ENCODE results near the gene PSMG3.
"Not testable (repeated sequence)": the region's sequence is repeated elsewhere in the genome, so short reads cannot be mapped to it uniquely, and the experiment has no call there.

DNA sequence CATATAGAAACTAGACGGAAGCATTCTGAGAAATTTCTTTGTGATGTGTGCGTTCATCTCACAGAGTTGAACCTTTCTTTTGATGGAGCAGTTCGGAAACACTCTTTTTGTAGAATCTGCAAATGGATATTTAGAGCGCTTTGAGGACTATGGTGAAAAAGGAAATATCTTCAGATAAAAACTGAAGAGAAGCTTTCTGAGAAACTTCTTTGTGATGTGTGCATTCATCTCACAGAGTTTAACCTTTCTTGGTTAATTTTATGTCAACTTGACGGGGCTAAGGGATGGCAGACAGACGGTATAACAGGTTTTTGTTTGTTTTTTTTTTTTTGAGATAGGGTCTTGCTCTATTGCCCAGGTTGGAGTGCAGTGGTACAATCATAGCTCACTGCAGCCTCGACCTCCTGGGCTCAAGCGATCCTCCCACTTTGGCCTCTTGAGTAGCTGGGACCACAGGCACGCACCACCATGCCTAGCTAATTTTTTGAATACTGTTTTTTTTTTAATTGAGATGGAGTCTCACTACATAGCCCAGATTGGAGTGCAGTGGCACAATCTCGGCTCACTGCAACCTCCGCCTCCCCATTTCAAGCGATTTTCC, 50.4 kb downstream of the PSMG3 start:
- TF ChIP-seq, protein P1, sequence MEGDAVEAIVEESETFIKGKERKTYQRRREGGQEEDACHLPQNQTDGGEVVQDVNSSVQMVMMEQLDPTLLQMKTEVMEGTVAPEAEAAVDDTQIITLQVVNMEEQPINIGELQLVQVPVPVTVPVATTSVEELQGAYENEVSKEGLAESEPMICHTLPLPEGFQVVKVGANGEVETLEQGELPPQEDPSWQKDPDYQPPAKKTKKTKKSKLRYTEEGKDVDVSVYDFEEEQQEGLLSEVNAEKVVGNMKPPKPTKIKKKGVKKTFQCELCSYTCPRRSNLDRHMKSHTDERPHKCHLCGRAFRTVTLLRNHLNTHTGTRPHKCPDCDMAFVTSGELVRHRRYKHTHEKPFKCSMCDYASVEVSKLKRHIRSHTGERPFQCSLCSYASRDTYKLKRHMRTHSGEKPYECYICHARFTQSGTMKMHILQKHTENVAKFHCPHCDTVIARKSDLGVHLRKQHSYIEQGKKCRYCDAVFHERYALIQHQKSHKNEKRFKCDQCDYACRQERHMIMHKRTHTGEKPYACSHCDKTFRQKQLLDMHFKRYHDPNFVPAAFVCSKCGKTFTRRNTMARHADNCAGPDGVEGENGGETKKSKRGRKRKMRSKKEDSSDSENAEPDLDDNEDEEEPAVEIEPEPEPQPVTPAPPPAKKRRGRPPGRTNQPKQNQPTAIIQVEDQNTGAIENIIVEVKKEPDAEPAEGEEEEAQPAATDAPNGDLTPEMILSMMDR (optimal IDR thresholded peaks at IDR 0.05 in 1 of 3, IDR thresholded peaks at IDR 0.05 in 1 of 3, conservative IDR thresholded peaks at IDR 0.05 in 1 of 3; ENCODE audit: extremely low read depth in 1 of 3, insufficient read depth in 2 of 3, low read length in 3 of 3): not testable (repeated sequence)
- TF ChIP-seq EZH2 (IDR thresholded peaks at IDR 0.05; ENCODE audit: low read length): not testable (repeated sequence)
